ENCODE data around the gene PNCK.
"Not testable (repeated sequence)": the region's sequence is repeated elsewhere in the genome, so short reads cannot be mapped to it uniquely, and the experiment has no call there.

Gene PNCK

DNA sequence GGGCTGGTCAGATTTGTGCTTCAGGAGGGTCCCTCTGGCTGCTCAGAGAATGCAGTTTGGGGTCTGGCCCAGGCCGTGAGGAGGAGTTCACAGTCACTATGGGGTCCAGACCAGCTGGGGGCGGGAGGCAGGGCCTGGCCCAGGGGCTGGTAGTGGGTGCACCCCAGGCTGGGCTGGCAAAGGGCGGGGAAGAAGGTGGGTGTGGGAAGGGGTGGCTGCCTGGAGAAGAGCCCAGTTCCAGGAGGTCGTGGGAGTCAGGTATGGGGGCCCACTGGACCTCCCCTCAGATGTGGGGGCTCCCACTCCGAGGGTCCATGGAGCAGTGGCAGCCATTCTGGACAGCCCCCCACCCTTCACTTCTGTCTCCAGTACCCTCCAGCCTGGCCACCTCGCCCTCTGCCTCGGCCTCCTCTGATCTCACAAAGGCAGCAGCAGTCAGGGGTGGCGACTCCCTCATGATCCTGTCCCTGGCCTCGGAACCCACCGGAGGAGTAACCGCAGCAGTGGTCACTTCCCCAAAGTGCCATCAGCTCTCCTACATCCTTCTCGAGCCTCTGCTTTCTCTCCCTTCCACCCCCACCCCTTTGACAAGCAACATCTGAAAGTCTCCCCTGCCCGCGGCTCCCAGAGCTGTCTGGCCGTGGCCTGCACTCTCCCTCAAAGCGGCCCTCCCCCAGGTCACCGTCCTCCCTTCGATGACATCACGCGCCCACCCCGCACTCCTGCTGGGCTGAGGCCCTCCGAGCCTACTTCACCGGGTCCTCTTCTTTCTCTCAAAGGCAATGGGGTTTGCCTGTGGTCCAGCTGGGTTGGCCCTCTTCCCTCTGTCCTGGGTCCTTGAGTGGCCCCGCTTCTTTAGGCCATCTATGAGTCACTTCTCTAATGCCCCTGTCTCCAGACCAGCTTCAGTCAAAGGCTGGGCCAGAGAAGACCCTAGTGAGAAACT is 12.4 kb upstream of the PNCK start:
- no peak for DNase-seq

DNA sequence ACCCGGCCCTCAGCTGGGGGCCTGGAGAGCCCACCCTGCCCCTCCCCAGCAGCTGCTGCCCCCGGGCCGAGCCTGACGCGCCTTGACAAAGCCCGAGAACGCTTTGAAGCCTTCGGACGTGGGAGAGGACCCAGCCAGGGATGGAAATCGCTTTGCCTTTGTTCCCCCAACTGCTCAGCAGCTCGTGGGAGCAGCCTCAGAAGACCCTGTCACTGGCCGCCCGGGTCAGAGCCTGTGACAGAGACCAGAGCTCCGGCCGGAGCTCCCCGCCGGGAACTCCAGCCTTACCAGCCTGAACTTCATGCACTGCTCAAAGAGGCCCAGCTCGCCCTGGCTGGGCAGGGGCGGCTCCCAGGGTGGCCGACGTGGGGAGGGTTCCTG is 11.5 kb upstream of the PNCK start:
- DNase-seq: no peak

DNA sequence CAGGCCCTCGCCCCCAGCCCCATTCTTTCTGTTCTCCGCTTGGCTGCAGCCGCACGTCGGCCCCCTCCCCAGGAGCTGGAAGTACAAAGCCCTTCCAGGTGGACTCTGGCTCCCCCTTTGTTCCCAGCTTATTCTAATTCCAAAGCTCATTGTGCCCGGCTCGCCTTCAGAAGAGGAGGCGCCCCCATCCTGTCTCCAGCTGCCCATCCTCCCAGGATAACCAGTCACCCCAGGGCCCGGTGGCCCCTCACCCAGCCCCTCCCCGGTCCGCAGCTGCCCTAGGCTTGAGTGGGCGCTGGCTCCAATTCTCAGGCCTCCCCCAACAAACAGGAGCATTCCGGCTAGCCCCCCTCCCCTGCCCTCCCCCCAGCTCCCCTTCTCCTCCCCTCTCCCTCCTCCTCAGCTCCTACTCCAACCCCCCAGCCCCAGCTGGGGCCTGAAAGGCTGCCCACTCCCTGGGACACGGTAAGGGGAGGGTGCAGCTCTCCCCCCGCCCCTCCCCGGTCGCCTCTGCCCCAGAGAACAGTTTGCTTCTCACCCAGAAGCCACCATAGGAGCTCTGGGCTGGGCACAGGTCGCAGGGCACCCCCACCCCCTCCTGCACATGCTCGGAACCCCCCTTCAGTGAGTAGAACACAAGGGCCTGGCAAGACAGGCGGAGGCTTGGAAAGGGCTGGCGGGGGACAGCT is 11.0 kb upstream of the PNCK start:
- DNase-seq: no peak

DNA sequence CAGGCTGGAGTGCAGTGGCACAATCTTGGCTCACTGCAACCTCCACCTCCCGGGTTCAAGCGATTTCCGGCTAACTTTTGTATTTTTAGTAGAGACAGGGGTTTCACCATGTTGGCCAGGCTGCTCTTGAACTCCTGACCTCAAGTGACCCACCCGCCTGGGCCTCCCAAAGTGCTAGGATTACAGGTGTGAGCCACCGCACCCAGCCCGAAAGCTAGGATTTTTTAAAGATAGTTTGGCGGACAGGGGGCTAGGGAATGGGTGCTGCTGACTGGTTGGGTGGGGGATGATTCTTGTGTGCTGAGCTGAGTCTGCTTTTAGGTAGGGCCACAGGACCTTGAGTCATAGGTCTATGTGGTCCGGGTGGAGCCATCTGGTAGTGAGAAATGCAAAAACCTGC is 9.9 kb upstream of the PNCK start:
- DNase-seq: not testable (repeated sequence)

DNA sequence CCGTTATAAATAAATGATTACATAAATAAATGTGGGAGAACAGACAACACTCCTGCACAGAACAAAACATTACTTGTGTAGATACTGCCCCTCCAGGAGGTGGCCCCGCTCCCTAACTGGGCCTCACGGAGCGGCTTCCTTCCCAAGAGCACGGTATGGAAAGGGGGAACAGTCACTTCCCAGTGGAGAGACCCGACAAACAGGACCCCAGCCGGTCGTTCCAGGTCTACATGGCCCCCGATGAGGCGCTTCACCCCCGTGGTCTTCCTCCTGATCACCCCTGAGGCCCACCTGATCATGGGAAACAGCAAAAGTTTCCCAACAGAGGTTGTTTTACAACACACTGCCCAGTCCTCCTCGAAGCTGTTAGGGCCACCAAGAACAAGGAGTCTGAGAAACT is 7.6 kb upstream of the PNCK start:
- DNase-seq: no peak

DNA sequence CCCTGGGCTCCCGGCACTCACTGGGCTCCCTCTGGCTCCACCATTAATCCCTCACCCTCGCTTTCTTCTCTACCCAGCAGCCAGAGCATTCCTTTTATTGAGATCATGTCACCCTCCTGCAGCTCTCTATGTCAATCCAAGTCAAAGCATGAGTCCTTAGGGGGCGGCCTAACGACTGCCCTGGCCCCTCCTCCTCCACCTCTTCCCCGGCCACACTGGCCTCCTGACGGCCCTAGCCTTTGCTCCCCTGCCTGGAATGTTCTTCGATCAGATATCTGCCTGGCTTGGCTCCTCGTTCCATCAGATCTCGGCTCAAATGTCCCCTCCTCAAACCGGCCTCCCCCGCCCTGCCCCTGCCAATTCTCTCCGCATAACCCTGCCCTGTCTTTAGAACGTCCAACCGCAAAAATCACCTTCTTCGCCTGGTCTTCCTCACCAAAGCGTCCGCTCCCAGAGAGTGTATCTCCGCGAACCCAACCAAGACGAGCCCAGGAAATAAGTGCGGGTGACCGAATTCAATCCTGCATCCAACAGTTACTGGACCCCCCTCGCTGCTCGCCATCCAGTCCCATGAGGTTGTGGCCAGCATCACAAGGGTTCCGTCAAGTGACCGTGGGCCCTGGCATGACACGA is 722 bp upstream of the PNCK start:
- no peak for DNase-seq

DNA sequence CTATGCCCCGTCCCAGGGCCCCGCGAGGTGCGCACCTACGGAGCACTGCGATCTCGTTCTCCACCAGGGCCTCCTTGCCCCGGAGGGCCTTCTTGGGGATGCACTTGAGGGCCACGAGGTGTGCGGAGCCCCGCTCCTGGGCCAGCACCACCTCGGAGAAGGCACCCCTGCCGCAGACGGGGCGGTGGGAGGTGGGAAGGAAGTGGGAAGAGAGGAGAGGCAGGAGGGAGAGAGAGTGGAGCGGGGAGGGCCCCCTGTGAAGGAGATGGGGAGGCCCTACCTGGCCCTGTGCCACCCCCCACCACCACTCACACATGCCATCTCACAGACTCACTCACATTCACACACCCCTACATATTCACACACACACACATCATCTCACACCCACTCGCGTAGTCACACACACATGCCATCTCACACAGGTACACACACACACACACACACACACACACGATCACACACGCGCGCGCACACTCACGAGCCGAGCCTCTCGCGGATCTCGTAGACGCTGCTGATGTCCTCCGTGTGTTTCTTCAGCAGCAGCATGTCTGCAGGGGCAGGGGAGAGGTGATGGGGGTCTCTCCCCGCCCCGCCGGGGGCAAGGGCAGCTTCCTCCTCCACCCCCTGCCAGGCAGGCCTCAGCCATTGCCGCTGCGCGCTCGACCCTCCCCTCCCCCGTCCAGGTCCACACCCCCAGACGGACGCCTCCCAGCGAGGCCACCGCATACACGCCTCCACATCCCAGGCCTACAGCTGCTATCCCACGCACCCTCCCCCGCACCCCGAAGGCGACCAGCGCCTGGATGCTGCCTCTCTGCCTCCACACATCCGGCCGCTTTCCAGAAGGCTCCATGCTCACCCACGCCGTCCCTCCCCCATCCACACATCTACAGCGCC is 834 bp downstream of the PNCK start:
- no peak for DNase-seq

DNA sequence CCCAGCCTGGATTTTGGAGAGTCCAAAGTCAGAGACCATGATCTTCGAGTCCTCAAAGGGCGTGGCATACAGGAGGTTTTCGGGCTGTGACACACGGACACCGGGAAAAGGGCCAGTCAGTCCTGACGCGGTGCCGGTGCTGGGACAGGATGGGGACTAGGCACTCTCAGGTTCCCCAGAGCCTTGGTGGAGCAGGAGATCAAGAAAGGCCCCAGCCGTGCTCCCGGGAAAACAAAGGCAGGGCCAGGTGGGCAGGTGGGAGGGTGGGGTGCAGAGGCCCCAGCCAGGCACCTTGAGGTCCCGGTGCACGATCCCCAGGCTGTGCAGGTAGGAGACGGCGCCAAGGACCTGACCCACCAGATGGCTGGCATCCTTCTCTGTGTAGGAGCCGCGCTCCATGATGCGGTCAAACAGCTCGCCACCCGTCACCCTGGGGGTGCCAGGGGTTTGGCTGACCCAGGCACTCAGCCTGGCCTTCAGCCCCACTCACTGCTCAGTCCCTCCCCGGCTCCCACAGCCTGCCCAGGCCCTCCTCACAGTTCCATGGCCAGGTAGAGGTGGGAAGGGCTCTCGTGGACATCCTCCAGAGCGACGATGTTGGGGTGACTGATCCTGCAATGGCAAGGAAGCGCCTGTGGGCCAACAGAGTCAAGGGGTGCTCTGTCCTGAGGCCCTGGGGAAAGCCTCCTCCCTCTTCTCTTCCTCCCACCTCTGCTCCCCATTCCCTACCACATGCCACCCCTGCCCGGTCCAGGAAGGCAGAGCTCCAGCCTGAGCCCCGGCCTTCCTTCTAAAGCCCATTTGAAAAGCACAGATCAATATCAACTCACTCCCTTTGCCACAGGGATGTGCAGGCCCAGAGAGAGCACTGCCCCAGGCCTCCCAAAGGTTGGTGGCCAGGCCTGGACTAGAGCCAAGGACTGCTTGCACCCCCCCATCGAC is 1.8 kb downstream of the PNCK start:
- no peak for DNase-seq

DNA sequence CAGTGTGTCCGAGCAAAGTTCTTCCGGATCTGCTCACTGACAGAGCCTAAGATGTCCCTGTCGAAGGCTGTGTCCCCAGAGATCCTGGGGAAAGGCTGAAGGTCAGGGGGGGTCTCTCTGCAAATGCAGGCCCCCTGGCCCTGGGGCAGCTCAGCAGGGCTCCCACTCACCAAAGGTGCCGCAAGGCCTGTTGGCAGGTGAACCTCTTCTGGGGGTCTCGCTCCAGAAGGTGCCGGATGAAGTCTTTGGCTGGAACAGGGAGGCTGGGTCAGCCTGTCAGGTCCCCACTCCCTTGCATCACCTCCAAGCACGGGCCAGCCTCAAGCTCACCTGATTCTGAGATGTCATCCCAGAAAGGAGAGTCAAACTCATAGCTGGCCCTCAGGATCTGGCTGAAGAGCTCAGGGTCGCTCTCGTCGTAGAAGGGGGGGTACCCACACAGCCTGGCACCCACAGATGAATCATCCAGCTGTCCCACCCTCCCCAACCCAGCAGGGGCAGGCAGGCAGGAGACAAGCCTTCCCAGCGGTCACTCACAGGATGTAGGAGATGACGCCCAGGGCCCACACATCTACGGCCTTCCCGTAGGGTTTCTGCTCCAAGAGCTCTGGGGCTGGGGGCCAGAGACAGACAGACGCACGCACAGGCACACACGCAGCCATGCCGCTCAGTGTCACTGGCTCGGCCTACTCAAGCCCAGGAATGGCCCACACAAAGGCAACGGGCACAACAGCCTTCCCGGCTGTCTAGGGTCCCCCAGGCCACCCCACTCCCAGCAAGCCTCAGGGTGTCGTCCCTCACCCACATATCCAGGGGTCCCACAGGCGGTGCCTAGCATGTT is 2.6 kb downstream of the PNCK start:
- DNase-seq: no peak

DNA sequence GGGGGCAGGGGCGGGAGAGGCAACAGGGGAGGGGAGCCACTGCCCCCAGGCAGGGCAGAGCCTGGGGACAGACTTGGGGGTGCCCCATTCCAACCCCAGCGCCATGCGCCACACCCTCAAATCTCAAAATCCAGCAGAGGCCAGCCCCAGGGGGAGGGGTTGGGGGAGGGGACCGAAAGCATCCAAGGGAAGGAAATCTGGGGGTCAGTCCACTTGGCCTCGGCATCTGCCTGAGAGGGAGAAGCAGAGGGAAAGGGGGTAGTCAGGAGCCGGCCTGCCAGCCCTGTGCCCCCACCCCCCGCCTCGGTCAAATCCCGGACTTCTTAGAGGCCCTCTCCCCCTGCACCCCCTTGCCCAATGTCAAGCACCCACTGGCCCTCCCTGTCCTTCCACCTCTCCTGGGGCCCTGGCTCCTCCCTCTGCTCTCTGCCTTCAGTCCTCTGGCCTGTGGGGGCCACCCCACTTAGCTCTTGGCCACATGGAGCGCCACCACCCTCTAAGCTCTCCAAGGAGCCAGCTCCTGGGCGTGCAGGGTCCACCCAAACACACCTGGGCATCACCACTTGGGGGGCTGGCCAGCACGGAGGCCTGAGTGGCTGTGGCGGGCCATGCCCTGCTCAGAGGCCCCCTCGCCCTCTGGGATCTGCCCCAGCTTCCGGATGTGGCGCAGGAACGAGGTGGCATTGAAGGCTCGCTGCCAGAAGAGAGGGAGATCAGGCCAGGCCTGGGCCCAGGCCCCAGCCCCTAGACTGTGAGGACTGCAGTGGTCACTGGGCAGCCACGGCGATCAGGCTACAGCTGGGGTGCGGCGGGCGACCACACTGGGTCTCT is 3.5 kb downstream of the PNCK start:
- no peak for DNase-seq

DNA sequence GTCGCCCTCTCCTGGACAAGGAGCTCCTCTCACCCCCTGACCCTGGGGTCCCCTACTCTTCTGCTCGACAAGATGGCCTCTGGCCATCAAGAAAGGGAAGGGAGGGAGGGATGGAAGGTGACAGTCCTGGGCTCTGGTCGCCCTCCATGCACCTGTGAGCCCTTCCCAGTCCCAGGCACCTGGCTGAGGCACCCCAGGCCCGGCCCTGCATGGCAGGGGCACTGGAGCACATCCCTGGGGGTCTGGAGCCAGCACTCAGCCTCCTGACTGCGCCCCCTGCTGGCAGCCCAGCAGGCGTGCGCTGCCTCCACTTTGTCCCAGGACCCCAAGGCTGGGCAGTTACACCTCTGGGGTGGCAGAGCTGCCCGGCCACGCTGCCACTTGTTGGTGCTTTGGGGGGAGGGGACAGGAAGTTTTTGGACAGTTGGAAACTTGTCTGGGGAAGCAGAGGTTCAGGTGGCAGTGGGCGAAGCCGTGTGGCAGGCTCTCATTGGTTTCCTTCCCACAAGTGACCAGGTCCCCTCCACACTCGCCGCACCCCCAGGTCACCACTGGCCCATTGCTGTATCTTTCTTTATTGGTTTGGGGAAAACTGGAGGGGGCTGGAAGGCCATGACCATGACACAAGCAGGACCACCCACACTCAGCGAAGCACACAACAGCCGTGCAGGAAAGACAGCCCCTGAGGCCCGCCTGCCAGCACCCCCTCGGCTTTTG is 4.3 kb downstream of the PNCK start:
- no peak for DNase-seq

DNA sequence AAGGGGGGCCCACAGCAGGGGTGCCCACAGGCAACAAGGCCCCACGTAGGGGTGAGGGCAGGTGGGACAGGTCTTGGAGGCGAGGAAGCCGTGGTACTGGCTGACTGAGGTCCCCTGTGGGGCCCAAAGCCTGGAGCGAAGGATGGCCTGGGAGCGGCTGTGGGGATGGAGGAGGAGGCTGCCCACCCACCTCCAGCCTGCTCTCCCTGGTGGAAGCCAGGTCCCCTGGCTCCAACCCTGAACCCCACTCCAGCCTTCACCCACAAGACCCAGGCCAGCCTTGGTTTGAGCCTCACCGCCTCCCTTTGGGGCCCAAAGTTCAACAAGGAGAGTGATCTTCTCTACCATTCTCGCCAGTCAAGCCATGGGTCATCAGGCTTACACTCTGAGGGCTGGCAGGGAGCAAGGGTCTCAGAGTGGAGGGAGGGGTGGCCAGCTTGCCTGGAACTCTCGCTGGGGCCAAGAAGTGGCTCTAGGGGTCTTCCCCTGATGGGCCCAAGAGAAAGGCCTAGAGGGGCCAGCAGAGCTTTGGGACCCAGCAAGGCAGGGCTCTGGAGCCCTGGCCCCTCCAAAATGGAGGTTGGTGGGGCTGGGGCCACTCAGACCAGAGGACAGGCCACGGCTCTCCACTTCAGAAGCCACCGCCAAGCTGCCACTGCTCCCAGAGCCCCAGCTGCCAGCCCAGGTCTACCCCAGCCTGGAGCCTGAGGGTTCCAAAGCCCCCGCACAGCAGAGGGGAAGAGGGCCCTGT is 5.0 kb downstream of the PNCK start:
- DNase-seq: no peak

DNA sequence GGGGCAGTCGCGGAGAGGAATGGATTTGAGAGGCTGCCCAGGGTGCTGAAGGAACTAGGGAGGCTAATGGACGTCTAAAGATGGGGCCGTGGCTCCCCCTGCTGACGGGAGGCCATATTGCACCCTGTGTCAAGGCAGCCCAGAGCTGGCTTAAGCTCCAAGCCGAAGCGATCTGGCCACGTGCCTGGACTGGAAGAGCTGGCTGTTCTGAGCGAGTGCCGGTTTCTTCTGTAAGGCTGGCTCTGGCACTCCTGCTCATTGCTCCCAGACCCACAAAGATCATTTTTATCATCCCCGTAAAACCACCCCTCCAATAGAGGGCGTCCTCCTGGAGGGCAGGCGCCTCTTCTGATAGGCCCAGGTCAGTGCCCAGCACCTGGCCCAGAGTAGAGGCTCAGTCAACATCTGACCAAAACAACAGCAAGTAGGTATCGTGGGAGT is 5.6 kb downstream of the PNCK start:
- DNase-seq: peak; percentile 68

DNA sequence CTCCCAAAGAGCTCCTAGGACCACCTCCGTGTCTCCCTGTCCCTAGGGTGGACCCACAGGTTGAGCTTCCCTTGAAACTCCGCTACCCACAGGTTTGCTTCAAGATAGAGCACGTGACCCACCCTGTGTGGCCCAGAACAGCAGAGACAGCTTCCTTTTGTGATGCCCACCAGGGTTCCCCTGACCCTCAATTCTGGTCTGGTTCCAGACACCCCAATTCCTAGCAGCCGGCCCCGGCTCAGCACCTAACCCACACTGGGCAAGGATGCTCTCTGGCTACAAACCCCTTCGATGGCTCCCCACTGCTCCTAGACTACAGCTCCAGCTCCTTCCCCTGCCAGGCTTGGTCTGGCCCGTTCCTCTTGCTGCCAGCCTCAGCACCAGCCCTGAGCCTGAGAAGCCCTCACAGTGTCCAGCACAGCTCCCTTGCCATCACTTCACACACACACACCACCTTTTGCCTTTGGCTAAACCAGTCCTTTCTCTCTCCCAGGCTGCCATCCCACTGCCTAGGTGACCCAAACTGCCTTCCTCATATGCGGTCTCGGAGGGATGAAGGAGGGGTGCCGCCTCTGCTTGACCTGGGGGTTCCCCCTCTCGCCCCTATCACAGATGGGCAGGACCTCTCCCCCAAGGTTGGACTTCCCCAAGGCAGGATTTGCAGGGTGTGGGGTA is 6.2 kb downstream of the PNCK start:
- no peak for DNase-seq

DNA sequence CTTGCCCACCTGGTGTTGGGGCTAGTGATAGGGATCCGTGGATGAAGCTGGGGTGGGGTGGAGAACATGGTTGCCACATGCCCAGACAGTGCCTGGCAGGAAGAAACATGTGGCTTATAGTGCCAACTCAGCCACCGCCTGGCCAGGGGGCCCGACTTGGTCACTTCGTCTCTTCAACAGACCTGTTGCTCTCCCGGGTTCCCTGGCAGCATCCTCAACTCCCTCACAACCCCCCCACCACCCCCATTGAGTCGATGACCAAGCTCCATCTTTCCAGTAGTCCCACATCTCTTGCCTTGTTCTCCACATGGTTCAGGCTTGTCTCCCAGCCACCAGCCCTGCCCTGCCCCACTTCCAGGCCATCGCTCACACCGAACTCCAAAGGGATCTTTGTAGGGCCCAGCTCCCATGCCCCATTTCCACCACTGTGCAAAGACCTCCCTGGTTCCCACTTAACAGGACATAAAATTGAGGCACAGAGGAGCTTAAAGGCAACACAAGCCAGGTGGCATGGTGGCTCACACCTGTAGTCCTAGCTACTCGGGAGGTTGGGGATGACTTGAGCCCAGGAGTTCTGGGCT is 7.8 kb downstream of the PNCK start:
- no peak for DNase-seq

DNA sequence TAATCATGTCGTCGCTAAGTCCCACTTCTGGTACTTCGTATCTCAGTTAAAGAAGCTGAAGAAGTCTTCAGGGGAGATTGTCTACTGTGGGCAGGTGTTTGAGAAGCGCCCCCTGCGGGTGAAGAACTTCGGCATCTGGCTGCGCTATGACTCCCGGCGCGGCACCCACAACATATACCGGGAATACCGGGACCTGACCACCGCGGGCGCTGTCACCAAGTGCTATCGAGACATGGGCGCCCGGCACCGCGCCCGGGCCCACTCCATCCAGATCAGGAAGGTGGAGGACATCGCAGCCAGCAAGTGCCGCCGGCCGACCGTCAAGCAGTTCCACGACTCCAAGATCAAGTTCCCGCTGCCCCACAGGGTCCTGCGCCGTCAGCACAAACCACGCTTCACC is 11.3 kb downstream of the PNCK start:
- peak; percentile 45 for DNase-seq

DNA sequence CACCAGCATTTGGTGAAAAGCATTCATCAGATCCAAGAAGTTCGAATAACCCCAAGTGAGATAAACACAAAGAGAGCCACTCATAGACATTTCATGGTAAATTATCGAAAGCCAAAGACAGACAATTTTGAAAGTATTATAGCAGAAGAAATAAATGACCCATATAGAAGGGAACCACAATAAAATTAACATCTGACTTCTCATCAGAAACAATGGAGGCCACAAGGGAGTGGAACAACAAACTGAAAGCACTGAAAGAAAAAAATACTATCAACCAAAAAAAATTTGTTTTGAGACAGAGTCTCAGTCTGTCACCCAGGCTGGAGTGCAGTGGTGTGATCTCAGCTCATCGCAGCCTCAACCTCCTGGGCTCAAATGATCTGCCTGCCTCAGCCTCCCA is 14.3 kb downstream of the PNCK start:
- DNase-seq: no peak

Data from EL (cell line).